Gastrocnemius medialis (tissue), 4 donors: ENCODE results near the gene RPL10A.

Experiments
- POLR2A ChIP-seq, 2 donors: fragments of 450-650 bp; IDR thresholded peaks; one replicate each; pipeline ENCODE4 v1.6.1; 2017; ENCODE audit warnings: antibody characterized with exemption in 2 of 2, mild to moderate bottlenecking in 2 of 2, moderate library complexity in 2 of 2
- TF ChIP-seq, protein P1 (sequence below), 5 experiments: fragments of 450-650 bp in 3 of 5; fragments of 200-600 bp in 2 of 5; sonication (generic) in 2 of 5; IDR thresholded peaks in 4 of 5; conservative IDR thresholded peaks in 1 of 5; 1 replicate in 4 of 5; 2 replicates in 1 of 5; pipeline ENCODE4 v1.5.1; 2016 to 2019; ENCODE audit warnings: antibody characterized with exemption in 5 of 5, mild to moderate bottlenecking in 3 of 5, moderate library complexity in 3 of 5

- TF ChIP-seq, protein P1, sequence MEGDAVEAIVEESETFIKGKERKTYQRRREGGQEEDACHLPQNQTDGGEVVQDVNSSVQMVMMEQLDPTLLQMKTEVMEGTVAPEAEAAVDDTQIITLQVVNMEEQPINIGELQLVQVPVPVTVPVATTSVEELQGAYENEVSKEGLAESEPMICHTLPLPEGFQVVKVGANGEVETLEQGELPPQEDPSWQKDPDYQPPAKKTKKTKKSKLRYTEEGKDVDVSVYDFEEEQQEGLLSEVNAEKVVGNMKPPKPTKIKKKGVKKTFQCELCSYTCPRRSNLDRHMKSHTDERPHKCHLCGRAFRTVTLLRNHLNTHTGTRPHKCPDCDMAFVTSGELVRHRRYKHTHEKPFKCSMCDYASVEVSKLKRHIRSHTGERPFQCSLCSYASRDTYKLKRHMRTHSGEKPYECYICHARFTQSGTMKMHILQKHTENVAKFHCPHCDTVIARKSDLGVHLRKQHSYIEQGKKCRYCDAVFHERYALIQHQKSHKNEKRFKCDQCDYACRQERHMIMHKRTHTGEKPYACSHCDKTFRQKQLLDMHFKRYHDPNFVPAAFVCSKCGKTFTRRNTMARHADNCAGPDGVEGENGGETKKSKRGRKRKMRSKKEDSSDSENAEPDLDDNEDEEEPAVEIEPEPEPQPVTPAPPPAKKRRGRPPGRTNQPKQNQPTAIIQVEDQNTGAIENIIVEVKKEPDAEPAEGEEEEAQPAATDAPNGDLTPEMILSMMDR (IDR thresholded peaks at IDR 0.05 in 4 of 5, conservative IDR thresholded peaks at IDR 0.05 in 1 of 5), result no peak
- TF ChIP-seq POLR2A (IDR thresholded peaks at IDR 0.05), result no peak
Observed at GRCh38 chr6:35514587-35514986, 46.4 kb downstream of the RPL10A start.
